ENCODE data around the gene CACNA1C. TPM values are rescaled to one million over a fixed set of nuclear protein-coding genes. Genes with fewer than 3 reads are reported as not detected.
A peak's percentile ranks its signal among the peaks of the same experiment; 100 is the strongest.

CACNA1C gene
- total and polyA plus RNA-seq, 2 of the 4 experiments (the other 2 are of a cell fraction) = 1.6 to 2.6 TPM

GRCh38 chr12:2697057-2697800, 644.4 kb downstream of the CACNA1C start:
- H4K8ac ChIP-seq (ENCODE audit: low read depth in 2 of 2, low read length in 2 of 2) = no peak overlapping the region
- H3K4ac ChIP-seq (ENCODE audit: low read depth, low read length) = peak overlapping the region; percentile 19; the same call in 1 of the 2 replicates
- H3K79me1 ChIP-seq (ENCODE audit: low read depth in 1 of 2, low read length in 2 of 2) = no peaks in the 10 kb centered on the region
- intact Hi-C loops (cut with micrococcal nuclease) (no loop called here), in situ Hi-C loops (cut with MboI; ENCODE audit: low sequenced_read_pairs) (no loop called here), dilution Hi-C loops (cut with HindIII; ENCODE audit: low sequenced_read_pairs, unreplicated experiment) (no loop called here)
- H3K4me3 ChIP-seq (ENCODE audit: insufficient read depth, low read depth, low read length) = no peak overlapping the region
- H3K9ac ChIP-seq (ENCODE audit: low read depth, low read length) = no peak overlapping the region
- H3K9me1 ChIP-seq (ENCODE audit: insufficient read depth, low read length) = peaks cover 3% of the 10 kb centered on the region; the same call in 1 of the 2 replicates
- no peak overlapping the region for H4K5ac ChIP-seq (ENCODE audit: low read depth, low read length)
- H2BK15ac ChIP-seq (ENCODE audit: low read depth, low read length) = no peak overlapping the region
- H3K9me3 ChIP-seq (ENCODE audit: control insufficient read depth, insufficient read depth, low read length) = 0 out of 2 replicates have a peak, but pooled peaks cover 3% of the 10 kb centered on the region
- no peak overlapping the region for H3K14ac ChIP-seq (replicated peaks; ENCODE audit: low read depth, low read length)
- no peak overlapping the region for H3K18ac ChIP-seq (ENCODE audit: low read depth, low read length)
- H2AK9ac ChIP-seq (replicated peaks; ENCODE audit: low read depth, low read length, poor library complexity) = no peak overlapping the region
- H4K20me1 ChIP-seq (ENCODE audit: insufficient read depth, low read length) = no peaks in the 10 kb centered on the region
- no peak for TF ChIP-seq USF2 (IDR thresholded peaks at IDR 0.05; ENCODE audit: low read depth, low read length)
- TF ChIP-seq BHLHE40 (IDR thresholded peaks at IDR 0.05; ENCODE audit: low read depth, low read length) = no peak
- H3K36me3 ChIP-seq (ENCODE audit: control insufficient read depth, insufficient read depth, low read length) = no peaks in the 10 kb centered on the region
- no peak overlapping the region for H2BK20ac ChIP-seq (ENCODE audit: low read depth, low read length)
- no peak overlapping the region for H3K23ac ChIP-seq (ENCODE audit: low read depth, low read length)
- no peak overlapping the region for H2AK5ac ChIP-seq (ENCODE audit: low read depth, low read length)
- H2AFZ ChIP-seq (replicated peaks; ENCODE audit: low read length, poor library complexity) = no peak overlapping the region
- ATAC-seq (ENCODE audit: low read depth) (no peak), DNase-seq (no peak)
- no peak overlapping the region for H3K56ac ChIP-seq (ENCODE audit: extremely low read depth, insufficient read depth, low read length)
- peaks cover 6% of the 10 kb centered on the region for H3K27me3 ChIP-seq (ENCODE audit: control insufficient read depth, insufficient read depth, low read length)
- ChIA-PET POLR2A (ENCODE audit: unreplicated experiment) (no interaction called here), CTCF (no interaction called here)
- 71% methylated on average over 1 of the region's 10 CpGs; no CpG with 5 or more reads in 1 of the 2 experiments for WGBS, 2 experiments (ENCODE audit: extremely low coverage in 2 of 2, insufficient read length in 1 of 2)
- H2BK120ac ChIP-seq (ENCODE audit: low read depth, low read length) = no peak overlapping the region
- H3K27ac ChIP-seq (ENCODE audit: insufficient read depth, low read length) = no peak overlapping the region
- no peak overlapping the region for H4K91ac ChIP-seq (ENCODE audit: insufficient read depth, low read depth, low read length)
- no TSS peak for BruUV-seq (replicated peaks)
- no peaks in the 10 kb centered on the region for H3K4me1 ChIP-seq (ENCODE audit: control insufficient read depth, insufficient read depth, low read length)
- H3K4me2 ChIP-seq (ENCODE audit: low read depth, low read length) = no peak overlapping the region
- no peak overlapping the region for H2BK5ac ChIP-seq (ENCODE audit: low read depth, low read length, poor library complexity, severe bottlenecking)

Data from IMR-90 (cell line).